Breast epithelium (tissue), 3 donors: Measurements from ENCODE around the gene ZNF286A.
"Not testable (repeated sequence)": the region's sequence is repeated elsewhere in the genome, so short reads cannot be mapped to it uniquely, and the experiment has no call there.

ENCODE experiments used
- CTCF ChIP-seq, 3 donors: fragments of 450-650 bp; IDR thresholded peaks; one replicate each; pipeline ENCODE4 v1.5.1; 2016 to 2017; ENCODE audit warnings: antibody characterized with exemption in 3 of 3, mild to moderate bottlenecking in 3 of 3, moderate library complexity in 3 of 3
- POLR2A ChIP-seq: fragments of 450-650 bp; IDR thresholded peaks from one replicate; pipeline ENCODE4 v1.6.1; 2016; ENCODE audit warnings: antibody characterized with exemption, mild to moderate bottlenecking, moderate library complexity
- POLR2AphosphoS5 ChIP-seq, 3 donors: sonication (generic); formaldehyde crosslinking; IDR thresholded peaks; one replicate each; pipeline ENCODE4 v1.6.1; 2017; ENCODE audit warnings: antibody characterized with exemption in 3 of 3

- TF ChIP-seq CTCF (IDR thresholded peaks at IDR 0.05); POLR2AphosphoS5 (IDR thresholded peaks at IDR 0.05); POLR2A: not testable (repeated sequence)
Measured at GRCh38 chr17:15768865-15769533, 69.4 kb downstream of the ZNF286A start.
